Cardiac septum (tissue), 1 donor: ENCODE results near the gene MAMDC2. TPM values are rescaled to one million over a fixed set of nuclear protein-coding genes. Genes with fewer than 3 reads are reported as not detected.
"Not testable (repeated sequence)": the region's sequence is repeated elsewhere in the genome, so short reads cannot be mapped to it uniquely, and the experiment has no call there.

Source experiments
- DNase-seq: peaks from one replicate; pipeline ENCODE4 v3.0.0-alpha.2; 2020; ENCODE audit warnings: low spot score
- intact Hi-C: fragments of 100-400 bp; cut with DNase I; formaldehyde crosslinking; loops from one replicate; pipeline ENCODE4 v1.14.0; 2022
- total RNA-seq: library from RNA; stranded (reverse); fragmentation: NEBNext Ultra II Directional; extraction: Animal tissue kit (Norgen Biotek cat#: 25700); gene quantifications from one replicate; pipeline ENCODE4 v1.2.1, GENCODE V29; 2021
- donor health status: DM: no; HTN: no; CAD: no.

The MAMDC2 gene
- total RNA-seq, 1 donor from 2014 or later = 3.6 TPM

DNA sequence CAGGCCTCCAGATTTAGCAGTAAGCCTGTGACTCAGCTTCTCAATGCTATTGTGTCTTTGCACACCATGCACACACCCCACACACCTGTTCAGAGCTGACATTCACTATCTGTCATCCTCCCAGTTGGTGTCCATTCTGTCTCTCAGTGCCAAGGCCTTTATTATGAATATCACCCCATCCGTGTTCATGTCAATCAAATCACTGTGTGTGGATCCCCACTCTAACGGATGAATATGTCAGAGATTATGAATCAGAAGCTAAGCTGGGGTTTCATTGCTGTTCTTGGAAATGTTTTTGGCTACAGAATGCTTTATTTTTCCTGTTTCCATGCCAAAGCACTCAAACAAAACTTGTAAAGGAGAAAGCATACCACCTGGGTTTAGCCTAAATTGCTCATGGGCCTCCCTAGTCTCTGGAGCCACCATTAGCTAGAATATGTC is 9.4 kb upstream of the MAMDC2 start:
- intact Hi-C loops = no loop called here
- no peak for DNase-seq

DNA sequence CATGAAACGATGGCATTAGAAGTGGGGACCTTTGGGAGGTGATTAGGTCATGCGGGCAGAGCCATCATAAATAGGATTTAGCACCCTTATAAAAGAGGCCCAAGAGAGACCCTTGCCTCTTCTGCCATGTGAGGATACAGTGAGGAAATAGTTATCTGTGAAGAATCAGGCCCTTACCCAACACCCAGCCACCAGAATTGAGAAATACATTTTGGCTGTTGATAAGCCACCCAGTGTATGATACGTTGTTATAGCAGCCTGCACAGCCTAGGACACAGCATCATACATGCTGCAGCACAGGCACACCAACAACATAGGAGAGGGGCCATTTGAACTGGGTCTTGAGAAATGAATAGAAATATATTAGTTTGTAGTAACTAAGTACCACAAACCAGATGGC is 8.0 kb upstream of the MAMDC2 start:
- intact Hi-C loops = no loop called here
- DNase-seq = no peak

DNA sequence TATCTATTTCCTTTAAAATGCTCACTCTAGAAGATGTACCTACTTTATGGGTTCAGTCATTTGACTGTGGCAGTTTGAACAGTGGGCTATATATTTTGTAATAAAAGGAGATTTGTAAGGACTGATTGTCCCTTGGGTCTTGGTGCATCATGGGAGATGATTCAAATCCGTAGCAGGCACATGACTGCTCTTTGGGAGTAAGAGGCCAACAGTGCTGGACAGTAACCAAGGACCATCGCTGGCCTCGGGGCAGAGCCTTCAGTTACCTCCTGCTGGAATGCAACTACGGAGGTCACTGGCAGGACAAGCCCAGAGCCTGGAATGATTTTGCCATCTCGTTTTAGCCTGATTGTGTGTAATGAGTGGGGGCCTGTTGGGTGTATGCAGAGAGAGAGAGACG is 7.0 kb upstream of the MAMDC2 start:
- DNase-seq = no peak
- intact Hi-C loops = no loop called here

DNA sequence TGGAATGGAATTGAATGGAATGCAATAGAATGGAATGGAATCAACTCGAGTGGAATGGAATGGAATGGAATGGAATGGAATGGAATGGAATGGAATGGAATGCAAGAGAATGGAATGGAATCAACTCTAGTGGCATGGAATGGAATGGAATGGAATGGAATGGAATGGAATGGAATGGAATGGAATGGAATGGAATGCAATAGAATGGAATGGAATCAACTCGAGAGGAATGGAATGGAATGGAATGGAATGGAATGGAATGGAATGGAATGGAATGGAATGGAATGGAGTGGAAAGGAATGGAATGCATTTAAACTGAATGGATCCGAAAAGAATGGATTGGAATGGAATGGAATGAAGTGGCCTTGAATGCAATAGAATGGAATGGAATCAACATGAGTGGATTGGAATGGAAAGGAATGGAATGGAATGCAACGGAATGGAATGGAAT is 5.5 kb upstream of the MAMDC2 start:
- intact Hi-C loops, DNase-seq: not testable (repeated sequence)

DNA sequence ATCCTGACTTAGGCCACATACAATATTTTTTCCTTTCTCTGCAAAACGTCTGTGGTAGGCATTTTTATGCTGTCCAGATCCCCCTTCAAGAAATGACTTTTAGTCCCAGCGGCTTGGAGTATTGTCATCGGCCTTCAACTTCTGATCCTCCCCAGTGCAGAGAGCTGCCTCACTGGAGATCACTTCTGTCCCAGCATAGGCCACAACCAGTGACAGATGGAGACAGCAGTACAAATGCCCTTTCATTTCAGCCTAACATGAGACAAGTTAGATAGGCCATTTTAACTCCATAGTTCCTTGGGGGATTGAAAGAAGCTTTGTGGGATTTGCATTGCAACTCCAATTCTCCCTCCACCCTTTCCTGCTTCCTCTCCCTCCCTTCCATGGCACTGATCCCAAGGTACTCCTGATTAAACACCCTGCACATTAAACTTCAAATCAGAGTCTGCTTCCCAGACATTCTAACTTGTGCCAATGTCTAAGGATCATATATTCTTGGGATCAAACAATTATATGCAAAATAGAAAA is 3.2 kb upstream of the MAMDC2 start:
- intact Hi-C loops = no loop called here
- DNase-seq = no peak

DNA sequence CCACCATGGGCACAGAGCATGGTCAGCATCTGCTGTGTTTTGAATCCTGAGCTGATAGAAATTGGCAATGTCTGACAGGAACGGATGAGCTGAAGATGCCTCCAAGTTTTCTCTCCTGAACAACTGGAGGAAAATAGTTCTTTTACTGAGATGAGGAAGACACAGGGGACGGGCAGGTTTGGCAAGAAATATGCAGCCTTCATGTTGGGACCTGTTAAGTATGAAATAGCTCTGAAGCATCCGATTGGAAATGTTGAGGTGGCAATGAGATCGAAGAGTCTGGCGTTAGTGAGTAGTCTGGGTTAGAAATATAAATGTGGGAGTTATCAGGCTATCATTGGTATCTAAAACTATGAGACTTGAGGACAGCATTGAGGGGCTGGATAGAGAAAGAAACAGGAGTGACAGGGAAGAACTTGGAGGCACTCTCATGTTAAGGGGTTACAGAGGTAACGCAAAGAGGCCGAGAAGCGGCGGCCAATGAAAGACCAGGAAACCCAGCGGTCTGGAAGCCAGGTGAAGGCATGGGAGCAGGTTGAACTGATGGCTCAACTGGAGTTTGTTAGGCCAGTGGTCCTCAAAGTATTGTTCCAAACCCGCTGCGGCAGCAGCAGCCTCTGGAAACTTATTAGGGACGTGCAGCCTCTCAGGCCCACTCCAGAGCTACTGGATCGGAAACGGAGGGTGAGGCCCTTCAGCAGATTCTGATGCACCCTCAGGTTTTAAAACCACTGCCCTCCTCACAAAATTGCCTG is 1.0 kb upstream of the MAMDC2 start:
- intact Hi-C loops = no loop called here
- DNase-seq = no peak

DNA sequence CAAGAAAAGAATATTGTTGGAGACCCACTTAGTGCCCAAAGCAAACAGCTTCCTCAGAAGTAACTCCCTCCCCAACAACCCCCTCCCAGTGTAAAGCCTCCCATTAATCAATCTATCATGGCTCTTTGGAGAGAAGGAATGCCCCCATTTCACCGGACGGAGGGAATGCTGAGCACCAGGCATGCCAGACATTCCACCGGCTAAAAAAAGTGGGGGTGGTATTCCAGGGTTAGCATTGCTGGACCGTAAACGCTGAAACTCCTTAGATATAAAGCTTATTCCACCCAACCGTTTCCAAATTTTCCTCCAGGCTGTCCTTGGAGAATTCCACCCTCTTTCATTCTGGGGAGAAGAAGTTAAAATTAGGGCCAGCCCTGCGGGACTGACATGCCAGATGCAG is 363 bp upstream of the MAMDC2 start:
- no peak for DNase-seq
- intact Hi-C loops = no loop called here

DNA sequence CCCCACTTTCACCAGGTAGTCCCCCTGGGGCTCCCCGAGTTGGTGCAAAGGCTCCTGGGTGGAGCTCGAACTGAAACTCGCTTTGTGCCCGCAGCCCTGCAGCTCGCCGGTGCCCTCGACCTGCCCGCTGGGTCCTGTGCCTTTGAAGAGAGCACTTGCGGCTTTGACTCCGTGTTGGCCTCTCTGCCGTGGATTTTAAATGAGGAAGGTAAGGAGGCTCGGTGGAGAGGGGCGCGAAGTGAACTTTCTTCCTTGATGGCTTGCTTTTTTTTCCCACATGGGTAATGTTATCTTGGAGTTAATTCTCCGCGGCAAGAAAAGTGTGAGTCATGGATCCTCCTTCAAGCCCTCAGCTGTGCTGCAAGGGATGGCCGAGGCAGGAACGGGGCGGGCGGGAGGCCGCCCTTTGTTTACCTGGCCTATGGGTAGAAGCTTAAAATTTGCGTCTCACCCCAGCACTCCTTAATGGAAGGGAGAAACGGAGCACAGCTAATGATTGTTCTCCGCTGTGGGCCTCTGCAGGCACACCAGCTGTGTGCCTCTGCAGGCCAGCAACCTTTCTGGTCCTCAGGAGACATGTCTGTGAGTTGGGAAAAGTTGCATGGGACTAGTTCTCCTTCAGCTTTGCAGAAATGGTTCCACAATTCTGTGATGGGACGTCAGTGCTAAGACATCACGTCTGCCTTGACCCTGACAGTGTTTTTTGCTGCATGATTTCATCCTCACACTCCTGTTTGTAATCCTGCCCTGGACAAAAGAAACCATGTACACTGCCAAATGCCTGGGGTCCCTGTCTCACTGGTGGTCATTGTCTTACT is 1.1 kb downstream of the MAMDC2 start:
- intact Hi-C loops = no loop called here
- no peak for DNase-seq

DNA sequence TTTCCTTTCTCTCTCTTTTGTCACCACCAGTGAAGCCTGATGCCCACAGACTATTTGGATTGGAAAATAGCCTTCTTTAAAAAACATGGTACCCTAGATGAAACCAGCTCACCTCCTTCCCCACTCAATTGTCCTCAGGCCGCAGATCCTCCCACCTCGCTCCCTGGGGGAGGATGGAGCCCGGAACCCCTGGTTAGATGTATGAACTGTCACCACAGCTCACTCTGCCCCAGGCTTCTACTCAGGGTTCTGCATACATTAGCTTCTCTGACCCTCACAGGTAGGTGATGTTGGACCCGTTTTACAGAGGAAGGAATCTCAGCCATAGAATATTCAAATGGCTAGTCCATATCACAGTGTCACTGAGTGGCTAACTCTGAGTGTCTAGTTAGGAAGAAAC is 1.8 kb downstream of the MAMDC2 start:
- intact Hi-C loops = no loop called here
- no peak for DNase-seq

DNA sequence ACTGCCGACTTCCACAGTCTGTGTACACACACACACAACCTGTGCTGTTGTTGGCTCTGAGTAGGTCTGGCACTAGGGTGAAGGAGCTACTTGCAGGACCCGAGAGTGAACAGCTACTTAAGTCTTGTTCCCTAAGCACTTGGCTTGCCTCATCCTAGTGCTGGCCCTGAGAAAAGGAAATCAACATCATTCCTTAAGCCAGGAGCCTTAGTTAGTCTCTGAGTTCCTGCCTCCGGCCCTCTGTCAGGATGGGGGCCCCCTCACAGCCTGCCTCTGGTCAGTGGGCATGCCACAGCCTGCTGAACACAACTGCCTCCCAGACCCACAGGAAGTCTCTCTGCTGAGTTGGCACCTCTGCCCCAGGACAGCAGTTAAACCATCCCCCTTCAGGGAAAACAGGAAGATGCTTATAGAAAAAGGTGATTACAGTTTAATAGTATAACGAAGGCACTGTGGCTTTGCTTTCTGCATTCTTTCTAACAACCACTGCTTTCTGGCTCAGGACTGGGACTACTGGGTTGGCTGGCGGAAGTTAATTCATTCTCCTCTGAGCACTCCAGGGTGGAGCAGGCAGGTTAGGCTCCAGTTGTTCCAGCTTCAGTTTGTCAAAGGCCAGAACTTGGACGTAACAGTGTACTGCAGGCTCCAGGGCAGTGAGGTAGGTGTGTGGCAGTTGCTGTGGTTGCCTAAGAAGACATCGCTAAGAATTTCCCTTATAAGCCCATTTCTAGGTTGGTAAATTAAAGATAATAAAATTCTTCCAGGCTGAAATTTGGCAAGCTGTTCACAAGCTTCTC is 2.8 kb downstream of the MAMDC2 start:
- intact Hi-C loops = no loop called here
- DNase-seq = no peak

DNA sequence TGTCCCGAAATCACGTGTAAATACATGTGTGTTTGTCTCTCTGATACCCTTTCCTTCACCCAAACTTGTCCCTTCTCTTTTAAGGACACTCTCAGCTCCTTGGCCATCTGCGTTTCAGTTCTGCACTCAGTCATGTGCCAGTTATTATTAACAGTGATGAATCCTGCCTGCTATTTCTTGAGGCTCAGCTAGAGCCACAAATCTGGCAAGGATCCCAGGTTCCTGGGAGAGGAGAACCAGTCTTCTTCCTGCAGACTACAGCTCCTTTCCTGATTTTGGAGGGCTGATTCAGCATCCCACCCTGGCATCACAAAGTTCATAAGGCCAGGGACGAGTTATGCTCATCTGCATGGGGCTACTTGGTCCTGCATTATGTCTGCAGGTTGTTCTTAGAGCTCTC is 5.6 kb downstream of the MAMDC2 start:
- intact Hi-C loops = no loop called here
- no peak for DNase-seq

DNA sequence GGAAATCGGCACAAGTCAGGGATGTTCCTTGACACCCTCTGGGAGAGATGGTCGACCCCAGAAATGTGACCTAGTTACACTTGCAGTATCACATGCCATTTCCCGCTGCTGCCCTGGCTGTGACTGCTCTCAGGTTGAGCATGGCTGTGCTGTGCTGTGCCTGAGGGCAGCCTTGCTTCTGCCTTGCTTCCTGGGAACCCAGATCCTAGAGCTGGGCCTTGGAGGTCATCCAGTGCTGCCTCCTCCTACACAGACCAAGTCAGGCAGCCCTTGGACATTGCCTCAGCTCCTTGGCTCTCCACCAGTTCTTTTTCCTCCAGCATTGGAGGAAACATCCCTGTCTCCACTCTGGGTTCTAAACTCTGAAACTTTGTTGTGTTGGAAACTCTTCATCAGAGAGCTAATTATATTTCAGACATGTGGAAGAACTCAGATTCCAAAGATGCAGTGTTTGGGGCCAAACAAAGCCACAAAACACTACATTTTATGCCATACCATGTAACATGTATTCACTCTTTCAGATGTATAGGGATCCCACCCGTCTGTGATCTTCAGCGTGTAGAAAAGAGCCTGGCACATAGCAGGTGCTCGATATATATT is 6.1 kb downstream of the MAMDC2 start:
- intact Hi-C loops = no loop called here
- peak; percentile 84 for DNase-seq

DNA sequence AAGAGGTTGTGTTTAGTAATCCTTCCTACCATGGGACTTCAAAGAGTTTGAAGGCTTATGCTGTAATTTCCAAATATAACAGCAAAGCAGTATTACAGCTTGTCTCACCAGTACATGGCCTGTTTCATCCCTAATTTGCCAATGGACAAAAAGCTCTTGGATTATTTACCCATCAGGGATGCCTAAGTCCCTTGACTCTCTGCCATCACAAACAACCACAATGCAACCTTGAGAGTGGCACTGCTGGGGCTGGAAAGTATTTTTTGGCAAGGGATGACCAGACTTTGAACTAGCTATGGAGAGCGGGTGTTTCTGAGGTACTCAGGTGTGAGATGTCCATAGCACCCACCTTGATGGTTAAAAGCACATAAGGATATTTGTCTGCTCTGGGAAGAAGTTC is 9.1 kb downstream of the MAMDC2 start:
- intact Hi-C loops = no loop called here
- no peak for DNase-seq

DNA sequence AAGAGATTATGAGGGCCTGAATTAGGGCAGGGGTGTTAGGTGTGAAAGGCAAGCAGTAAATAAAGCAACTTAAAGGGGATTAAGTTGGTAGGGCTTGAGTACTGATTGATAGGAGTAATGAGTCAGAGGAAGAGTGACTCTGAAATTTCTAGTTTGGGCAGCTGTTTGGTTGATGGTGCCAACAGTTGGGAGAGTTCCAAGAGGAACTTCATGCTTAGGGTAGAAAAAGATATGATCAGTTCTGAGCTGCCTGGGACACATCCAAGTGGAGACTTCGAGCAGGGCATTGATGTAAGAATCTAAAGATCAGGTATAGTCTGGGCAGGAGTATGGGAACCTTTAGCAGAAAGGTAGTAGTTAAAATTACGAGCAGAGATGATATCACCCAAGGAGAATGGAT is 10.2 kb downstream of the MAMDC2 start:
- DNase-seq = no peak
- intact Hi-C loops = no loop called here

DNA sequence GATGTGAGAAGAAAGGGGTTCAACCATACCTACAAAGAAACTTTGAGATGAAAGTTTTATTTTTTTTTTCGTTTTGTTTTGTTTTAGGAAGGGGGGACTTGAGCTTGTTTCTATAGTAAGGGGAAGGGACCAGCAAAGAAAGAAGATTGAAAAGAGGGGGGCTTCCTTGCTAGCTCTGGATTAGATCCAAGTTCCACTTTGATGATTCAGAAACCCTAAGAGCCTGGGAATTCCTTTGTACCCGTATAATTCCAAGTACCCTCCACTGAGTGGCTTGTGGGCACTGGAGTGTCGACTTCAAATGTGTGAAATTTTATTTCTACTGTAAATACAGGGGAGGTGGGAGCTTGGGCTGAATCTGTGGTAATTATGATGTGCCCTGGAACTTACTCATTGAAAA is 10.9 kb downstream of the MAMDC2 start:
- DNase-seq = no peak
- intact Hi-C loops = no loop called here

DNA sequence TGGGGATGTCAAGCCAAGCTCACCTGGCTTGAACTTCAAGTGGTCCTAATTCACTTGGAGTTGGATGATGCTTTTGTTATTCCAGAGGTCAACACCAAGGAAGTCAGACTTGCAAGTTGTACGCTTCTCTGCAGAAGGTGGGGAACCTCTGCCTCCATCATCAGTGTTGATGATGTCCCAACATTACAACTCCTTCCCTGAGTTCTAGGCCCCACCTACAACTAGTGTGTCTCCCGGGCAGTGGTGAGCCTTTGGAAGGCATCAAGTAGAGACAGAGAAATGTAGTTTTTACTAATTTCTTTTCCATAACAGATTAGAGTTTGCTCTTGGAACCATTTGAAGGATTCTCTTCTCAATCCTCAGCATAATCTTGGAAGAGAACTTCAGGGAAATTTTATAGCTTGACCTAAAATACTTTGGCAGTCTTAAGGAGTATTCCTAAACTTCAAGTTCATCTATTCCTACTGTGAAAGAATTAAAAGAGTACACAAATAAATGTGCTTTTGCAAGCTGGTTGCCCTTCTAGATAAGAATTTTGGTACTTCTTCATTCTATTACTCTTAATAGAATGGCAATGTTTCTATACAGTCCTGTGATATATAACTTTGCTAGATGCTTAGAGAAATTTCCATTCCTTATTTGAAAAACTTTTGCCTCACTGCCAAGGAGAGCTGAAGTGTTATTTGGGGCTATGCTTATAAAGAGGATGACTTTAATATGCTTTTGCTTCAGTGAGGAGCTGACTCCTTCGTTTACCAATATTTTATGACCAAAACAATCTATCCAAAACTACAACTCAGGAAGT is 12.0 kb downstream of the MAMDC2 start:
- intact Hi-C loops = no loop called here
- DNase-seq = no peak

DNA sequence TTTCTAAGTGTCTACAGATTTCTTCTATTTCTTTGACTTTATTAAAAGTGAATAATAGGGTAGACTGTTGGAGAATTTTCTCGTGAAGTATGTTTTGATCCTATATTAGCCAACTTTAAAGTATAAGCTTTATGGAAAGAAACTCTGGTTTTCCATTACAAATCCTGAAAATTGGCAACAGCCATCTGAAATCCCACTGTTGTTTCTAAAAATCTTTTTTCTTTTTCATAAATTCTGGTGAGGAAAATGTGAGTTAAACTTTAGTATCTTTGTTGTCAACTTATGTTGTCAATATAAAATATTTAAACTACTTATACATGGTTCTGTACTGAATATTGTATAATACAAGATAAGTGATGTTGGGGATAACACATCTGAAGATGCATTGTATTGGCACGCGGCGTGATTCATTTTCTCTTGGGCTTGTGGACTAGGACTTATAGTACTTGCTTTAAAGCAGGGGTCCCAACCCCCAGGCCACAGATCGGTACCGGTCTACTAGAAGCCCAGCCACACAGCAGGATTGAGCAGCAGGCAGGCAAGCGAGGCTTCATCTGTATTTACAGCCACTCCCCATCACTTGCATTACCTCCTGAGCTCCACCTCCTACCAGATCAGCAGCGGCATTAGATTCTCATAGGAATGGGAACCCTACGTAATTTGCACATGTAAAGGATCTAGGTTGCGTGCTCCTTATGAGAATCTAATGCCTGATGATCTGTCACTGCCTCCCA is 12.7 kb downstream of the MAMDC2 start:
- intact Hi-C loops = no loop called here

DNA sequence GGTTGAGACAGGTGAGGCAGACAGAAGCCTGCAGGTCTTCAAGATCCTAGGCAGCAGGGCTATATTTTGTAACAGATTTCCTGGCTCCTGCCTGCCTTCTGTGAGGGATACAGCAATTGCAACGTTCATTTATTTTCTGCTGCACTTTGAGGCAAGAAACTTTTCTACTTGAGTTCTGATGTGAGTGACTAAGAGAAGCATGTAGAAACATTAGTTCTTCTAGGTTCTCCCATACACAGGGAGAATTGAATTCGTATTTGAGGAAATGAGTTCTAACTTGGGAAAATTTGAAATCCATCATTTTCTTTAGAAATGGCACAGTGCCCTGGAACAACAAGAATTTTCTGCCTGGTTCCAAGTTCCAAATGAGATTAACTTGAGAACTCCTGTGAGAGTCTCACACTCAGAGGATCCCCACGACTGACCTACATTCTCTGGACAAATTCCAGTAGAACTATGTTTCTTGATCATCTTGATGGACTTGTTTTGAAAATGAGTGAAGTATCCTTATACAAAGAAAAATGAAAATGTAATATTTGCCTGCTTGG is 15.0 kb downstream of the MAMDC2 start:
- intact Hi-C loops = no loop called here
- no peak for DNase-seq

More for the DNA sequence above, 12.7 kb downstream of the MAMDC2 start:
- no peak for DNase-seq
